ELR (cell line): ENCODE results near the gene ARHGAP32.
A peak's percentile ranks its signal among the peaks of the same experiment; 100 is the strongest.
"Not testable (repeated sequence)": the region's sequence is repeated elsewhere in the genome, so short reads cannot be mapped to it uniquely, and the experiment has no call there.

Experiments
- DNase-seq: peaks from one replicate; pipeline ENCODE4 v3.0.0-alpha.2; 2015; ENCODE audit warnings: low read depth

The ARHGAP32 gene

GRCh38 chr11:129202646-129203045 is 10.5 kb upstream of the ARHGAP32 start:
- no peak for DNase-seq

DNA sequence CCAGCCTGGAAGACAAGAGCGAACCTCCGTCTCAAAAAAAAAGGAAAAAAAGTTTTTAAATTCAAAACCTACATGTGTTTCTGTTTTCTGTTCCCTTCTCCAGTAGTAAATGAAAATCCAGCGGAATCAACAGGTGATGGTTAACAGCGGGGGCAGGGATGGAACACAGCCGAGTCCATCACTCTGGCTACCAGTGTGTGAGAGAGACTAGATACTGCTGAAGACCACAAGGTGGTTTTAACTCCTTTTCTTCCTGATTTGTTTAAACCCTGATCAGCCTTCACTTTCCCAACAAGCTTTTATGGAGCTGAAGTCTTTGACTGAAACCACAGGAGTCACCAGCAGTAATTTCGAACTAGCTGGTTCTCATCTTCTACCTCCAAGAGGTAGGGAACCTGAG is 3.6 kb upstream of the ARHGAP32 start:
- no peak for DNase-seq

GRCh38 chr11:129191649-129192048 is 476 bp downstream of the ARHGAP32 start:
- no peak for DNase-seq

DNA sequence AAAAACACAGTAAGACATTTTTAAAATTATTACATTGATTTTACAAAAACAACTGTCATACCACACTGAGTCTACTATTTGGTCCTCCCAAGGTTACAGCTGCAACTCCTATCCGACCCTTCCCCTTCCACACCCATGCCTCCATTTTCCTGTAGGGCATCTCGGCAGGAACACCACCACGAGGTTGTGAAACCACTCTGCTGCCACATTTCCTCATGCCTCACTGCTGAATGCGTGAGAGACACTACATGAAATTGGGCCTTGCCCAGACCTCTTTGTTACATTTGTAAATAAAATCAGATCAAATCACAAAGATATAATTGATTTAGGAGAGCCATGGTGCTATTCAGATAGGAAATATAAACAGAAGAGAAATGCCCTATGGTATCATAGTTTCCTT is 2.0 kb downstream of the ARHGAP32 start:
- no peak for DNase-seq

DNA sequence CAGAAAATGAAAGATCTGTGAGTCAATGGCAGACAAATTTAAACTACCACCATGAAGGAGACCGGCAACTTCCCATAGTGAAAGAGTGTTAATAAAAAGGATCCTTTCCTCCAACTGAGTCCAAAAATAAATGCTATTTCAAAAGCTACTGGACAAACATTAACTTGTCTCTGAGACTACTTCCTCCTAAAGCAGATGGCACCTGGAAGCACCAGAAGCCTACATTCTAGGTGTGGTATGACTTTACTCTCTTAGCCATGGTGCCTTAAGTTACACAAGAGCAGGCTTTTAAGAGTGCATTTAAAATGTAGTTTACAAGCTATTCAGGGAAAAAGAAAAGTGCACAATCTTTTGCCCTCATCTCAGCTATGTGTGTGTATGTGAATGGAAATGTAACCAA is 2.5 kb downstream of the ARHGAP32 start:
- no peak for DNase-seq

DNA sequence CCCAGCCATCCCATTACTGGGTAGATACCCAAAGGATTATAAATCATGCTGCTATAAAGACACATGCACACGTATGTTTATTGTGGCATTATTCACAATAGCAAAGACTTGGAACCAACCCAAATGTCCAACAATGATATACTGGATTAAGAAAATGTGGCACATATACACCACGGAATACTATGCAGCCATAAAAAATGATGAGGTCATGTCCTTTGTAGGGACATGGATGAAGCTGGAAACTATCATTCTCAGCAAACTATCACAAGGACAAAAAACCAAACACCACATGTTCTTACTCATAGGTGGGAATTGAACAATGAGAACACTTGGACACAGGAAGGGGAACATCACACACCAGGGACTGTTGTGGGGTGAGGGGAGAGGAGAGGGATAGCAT is 7.0 kb downstream of the ARHGAP32 start:
- DNase-seq: not testable (repeated sequence)

GRCh38 chr11:129184581-129184980 is 7.5 kb downstream of the ARHGAP32 start:
- no peak for DNase-seq

DNA sequence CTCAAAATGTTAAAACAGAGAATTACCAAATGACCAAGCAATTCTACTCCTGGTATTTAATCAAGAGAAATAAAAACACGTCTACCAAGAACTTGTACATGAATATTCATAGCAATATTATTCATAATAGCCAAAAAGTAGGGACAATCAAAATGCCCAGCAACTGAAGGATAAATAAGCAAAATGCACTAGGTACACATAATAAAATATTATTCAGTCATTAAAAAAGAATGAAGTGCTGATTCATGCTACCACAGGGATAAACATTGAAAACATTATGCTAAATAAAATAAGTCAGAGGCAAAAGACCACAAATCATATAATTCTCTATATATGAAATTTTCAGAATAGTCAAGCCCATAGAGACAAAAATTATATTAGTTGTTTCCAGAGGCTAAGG is 24.8 kb downstream of the ARHGAP32 start:
- peak; percentile 22 for DNase-seq

- DNase-seq: no peak
Measured at GRCh38 chr11:129163714-129164164, 28.4 kb downstream of the ARHGAP32 start.

DNA sequence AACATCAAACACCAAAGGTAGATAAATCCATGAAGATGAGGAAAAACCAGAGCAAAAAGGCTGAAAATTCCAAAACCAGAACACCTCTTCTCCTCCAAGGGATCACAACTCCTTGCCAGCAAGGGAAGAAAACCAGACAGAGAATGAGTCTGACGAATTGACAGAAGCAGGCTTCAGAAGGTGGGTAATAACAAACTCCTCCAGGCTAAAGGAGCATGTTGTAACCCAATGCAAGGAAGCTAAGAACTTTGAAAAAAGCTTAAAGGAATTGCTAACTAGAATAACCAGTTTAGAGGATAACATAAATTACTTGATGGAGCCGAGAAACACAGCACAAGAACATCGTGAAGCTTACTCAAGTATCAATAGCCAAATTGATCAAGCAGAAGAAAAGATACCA is 35.0 kb downstream of the ARHGAP32 start:
- not testable (repeated sequence) for DNase-seq

DNA sequence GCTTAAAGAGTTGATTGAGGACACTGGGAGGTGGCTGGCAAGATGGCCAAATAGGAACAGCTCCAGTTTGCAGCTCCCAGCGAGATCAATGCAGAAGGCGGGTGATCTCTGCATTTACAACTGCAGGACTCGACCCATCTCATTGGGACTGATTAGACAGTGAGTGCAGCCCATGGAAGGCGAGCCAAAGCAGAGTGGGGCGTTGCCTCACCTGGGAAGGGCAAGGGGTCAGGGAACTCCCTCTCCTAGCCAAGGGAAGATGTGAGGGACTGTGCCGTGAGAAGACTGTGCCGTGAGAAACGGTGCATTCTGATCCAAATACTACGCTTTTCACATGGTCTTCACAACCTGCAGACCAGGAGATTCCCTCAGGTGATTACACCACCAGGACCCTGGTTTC is 36.4 kb downstream of the ARHGAP32 start:
- DNase-seq: no peak

- no peak for DNase-seq
Measured at GRCh38 chr11:129148487-129148886, 43.6 kb downstream of the ARHGAP32 start.

DNA sequence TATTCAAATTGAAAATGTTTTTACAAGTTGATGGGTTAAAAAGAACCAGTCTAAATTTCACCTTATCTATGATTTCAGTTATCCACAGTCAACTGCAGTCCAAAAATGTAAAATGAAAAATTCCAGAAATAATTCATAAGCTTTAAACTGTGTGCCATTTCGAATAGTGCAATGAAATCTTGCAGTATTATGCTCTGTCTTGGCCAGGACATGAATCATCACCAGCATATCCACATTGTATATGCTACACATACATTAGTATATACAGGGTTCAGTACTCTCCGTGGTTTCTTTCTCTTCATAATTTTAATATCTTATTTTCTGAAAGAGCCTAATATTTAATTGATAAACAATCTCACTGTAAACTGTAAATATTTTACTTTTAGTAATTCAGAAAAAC is 45.9 kb downstream of the ARHGAP32 start:
- peak; percentile 73 for DNase-seq

DNA sequence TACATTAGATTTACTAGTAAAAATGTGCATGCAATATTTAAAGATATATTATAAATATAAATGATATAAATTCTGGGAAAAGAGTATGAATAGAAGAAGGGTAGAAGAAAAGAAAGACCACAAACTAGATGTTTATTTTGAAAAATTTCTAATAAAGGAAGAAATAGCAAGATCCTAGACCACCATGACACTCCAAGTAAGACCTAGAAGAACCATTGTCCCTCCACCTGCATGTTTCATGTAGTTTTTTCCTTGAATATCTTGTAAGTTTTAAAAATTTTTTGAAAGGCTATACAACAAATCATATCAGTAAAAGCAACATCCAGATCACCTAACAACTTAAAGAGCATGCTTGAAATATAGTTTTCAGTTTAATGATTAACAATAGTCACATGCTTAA is 46.8 kb downstream of the ARHGAP32 start:
- DNase-seq: no peak

DNA sequence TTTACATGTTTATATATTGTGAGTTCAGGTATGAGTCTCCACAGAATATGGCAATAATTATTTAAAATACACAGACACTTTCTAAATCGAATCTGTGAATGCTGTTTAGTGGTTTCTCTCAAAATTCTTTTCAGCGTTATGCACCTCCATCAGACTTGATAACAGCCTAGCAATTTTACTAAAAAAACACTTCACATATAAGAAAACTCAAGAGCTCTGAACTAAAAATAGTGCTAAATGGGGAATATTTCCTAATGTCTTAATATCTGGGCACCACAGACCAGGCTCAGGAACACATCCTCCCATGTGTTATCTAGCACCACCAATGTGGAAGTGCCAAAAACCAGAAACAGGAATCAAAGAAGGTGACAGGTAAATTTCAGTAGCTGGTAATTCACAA is 47.9 kb downstream of the ARHGAP32 start:
- DNase-seq: peak; percentile 6

DNA sequence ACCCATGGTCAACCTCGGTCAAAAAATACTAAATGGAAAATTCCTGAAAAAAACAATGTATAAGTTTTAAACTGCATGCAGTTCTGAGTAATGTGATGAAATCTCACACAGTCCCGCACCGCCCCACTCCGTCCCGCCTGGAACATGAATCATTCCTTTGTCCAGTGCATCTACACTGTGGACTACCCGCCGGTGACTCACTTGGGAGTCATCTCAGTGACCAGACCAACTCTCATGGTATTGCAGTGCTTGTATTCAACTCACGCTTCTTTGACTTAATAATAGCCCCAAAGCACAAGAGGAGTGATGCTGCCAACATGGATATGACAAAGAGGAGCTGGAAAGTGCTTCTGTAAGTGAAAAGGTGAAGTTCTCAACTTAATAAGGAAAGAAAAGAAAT is 48.8 kb downstream of the ARHGAP32 start:
- peak; percentile 99 for DNase-seq

DNA sequence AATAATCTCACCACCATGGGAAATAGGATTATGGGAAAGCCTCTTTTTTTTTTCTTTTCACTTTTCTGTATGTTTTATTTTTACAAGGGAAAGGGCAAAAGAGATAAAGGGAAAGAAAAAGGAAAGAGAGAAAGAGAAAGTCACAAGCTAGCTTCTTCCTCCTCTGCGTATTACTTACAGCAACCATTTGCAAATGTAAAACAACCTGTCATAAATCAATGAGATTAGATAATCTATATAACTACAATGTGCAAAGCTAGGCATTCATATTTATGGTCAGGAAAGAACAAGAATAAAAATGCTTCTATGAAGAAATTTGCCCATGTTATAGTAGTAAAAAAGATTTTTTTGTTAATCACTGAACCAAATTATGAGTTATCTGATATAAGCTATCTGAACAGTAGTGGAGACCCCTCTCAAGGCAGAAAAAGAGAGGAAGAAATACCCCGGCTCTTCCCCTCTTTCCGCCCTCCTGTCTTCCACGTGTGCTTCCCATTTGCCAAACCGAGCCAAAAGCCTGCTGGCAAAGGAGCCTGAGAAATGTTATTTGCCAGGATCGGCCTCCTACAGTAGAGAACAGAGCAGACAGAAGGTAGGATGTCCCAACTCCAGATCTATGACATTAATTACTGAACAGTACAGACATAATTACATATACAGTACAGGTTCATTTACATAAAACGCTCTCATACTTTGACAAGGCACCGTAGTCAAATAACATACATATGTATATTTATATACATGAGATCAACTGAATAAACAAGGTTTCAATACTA is 50.2 kb downstream of the ARHGAP32 start:
- no peak for DNase-seq

GRCh38 chr11:129131316-129131715 is 60.8 kb downstream of the ARHGAP32 start:
- DNase-seq: no peak

DNA sequence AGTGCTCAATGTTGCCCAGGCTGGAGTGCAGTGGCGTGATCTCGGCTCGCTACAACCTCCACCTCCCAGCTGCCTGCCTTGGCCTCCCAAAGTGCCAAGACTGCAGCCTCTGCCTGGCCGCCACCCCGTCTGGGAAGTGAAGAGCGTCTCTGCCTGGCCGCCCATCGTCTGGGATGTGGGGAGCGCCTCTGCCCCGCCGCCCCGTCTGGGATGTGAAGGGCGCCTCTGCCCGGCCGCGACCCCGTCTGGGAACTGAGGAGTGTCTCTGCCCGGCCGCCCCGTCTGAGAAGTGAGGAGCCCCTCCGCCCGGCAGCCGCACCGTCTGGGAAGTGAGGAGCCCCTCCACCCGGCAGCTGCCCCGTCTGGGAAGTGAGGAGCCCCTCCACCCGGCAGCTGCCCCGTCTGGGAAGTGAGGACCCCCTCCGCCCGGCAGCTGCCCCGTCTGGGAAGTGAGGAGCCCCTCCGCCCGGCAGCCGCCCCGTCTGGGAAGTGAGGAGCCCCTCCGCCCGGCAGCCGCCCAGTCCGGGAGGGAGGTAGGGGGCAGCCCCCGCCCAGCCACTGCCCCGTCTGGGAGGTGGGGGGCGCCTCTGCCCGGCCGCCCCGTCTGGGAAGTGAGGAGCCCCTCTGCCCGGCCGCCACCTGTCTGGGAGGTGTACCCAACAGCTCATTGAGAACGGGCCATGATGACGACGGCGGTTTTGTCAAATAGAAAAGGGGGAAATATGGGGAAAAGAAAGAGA is 63.1 kb downstream of the ARHGAP32 start:
- not testable (repeated sequence) for DNase-seq

GRCh38 chr11:129119036-129119435 is 73.1 kb downstream of the ARHGAP32 start:
- no peak for DNase-seq

GRCh38 chr11:129117595-129118350 is 74.4 kb downstream of the ARHGAP32 start:
- peak; percentile 72 for DNase-seq
